ENCODE data around the gene GALNT7.
A peak's percentile ranks its signal among the peaks of the same experiment; 100 is the strongest.

The GALNT7 gene

DNA sequence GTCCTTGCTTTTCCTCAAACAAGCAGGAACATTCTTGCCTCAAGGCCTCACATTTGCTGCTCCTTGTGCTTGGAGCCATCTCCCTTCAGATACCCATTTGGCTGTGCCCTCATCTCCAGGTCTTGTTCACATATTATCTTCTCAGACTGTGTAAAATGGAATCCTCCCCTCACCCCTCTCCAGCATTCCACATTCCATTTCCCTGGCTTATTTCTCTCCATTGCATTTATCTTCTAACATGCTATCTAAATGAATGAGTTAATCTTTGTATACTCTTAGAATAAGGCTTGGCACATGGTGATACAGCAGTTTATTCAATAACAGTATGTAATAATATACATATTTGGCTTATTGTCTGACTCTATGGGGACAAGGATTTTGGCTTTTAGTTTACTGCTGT is 8.8 kb upstream of the GALNT7 start:
- no peak overlapping the region for H3K4me3 ChIP-seq (ENCODE audit: low read depth, low read length)
- TF ChIP-seq, protein P1, sequence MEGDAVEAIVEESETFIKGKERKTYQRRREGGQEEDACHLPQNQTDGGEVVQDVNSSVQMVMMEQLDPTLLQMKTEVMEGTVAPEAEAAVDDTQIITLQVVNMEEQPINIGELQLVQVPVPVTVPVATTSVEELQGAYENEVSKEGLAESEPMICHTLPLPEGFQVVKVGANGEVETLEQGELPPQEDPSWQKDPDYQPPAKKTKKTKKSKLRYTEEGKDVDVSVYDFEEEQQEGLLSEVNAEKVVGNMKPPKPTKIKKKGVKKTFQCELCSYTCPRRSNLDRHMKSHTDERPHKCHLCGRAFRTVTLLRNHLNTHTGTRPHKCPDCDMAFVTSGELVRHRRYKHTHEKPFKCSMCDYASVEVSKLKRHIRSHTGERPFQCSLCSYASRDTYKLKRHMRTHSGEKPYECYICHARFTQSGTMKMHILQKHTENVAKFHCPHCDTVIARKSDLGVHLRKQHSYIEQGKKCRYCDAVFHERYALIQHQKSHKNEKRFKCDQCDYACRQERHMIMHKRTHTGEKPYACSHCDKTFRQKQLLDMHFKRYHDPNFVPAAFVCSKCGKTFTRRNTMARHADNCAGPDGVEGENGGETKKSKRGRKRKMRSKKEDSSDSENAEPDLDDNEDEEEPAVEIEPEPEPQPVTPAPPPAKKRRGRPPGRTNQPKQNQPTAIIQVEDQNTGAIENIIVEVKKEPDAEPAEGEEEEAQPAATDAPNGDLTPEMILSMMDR (IDR thresholded peaks at IDR 0.05; ENCODE audit: low read depth, low read length, missing control alignments): no peak
- H3K27ac ChIP-seq: no peak overlapping the region
- no peaks in the 10 kb centered on the region for H3K36me3 ChIP-seq (replicated peaks)
- H3K27me3 ChIP-seq (replicated peaks): no peaks in the 10 kb centered on the region
- in situ Hi-C loops (cut with HindIII; ENCODE audit: low pct_ligation_motif_present, low sequenced_read_pairs): no loop called here
- no peak for DNase-seq

DNA sequence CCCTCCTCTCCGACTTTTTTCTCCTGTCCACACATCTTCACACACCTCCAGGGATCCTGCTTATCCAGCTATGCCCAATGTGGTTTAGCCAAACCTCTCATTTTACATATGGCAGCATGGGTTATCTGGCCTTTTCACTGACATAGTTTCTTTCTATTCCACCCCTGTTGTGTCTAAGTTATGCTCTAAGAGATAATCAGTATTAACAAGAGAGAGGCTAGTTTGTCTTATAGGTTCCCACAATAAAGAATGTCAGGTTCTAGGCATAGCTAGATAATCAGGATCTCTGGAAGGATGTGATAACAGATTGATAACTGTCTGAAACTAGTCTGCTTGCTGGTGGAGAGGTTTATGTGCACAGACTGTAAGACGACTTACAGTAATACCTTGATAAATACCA is 7.7 kb upstream of the GALNT7 start:
- Histone ChIP-seq H3K4me3 (ENCODE audit: low read depth, low read length) (no peak overlapping the region), H3K36me3 (replicated peaks) (no peaks in the 10 kb centered on the region), H3K27ac (no peak overlapping the region), H3K27me3 (replicated peaks) (no peaks in the 10 kb centered on the region)
- in situ Hi-C loops (cut with HindIII; ENCODE audit: low pct_ligation_motif_present, low sequenced_read_pairs): no loop called here
- DNase-seq: no peak
- TF ChIP-seq, protein P1 (IDR thresholded peaks at IDR 0.05; ENCODE audit: low read depth, low read length, missing control alignments): no peak

DNA sequence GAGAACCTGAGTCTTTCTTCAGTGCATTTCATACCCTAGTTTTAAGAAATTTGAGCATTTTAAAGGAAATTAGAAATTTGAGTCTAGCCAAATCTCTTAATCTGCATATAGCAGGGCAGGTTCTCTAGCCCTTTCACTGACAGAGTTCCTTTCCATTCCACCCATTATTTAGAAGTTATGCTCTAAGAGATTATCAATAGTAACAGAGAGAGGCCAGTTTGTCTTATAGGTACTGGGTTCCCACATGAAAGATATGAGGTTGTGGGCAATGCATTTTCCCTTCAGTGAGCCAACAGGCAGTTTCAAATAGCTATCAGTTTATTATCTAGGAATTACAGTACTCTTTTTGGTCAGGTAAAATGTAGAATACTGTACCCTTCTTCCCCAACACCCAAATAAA is 7.3 kb upstream of the GALNT7 start:
- H3K36me3 ChIP-seq (replicated peaks): no peaks in the 10 kb centered on the region
- TF ChIP-seq, protein P1 (IDR thresholded peaks at IDR 0.05; ENCODE audit: low read depth, low read length, missing control alignments): no peak
- no peak overlapping the region for H3K4me3 ChIP-seq (ENCODE audit: low read depth, low read length)
- DNase-seq: no peak
- no peak overlapping the region for H3K27ac ChIP-seq
- H3K27me3 ChIP-seq (replicated peaks): no peaks in the 10 kb centered on the region
- in situ Hi-C loops (cut with HindIII; ENCODE audit: low pct_ligation_motif_present, low sequenced_read_pairs): no loop called here

DNA sequence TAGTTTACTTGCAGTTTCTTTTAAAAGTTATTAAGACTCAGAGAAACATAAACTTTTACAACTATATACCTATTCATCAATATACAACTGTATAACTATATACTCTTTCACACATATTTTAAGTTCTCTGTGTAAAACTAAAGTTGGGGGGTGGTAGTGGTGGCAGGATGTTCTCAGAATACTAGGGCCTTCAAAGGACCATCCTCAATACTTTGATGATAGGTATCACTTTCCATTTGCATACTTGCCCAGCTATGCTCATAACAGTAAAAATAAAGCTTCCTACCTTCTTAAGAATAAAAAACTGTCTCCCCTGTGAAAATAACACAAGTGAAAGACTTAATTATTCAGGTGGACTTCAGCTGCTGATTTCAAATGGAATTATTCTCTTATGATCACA is 2.9 kb upstream of the GALNT7 start:
- in situ Hi-C loops (cut with HindIII; ENCODE audit: low pct_ligation_motif_present, low sequenced_read_pairs): no loop called here
- Histone ChIP-seq H3K27ac (no peak overlapping the region), H3K36me3 (replicated peaks) (no peaks in the 10 kb centered on the region), H3K27me3 (replicated peaks) (no peaks in the 10 kb centered on the region), H3K4me3 (ENCODE audit: low read depth, low read length) (no peak overlapping the region)
- TF ChIP-seq, protein P1 (IDR thresholded peaks at IDR 0.05; ENCODE audit: low read depth, low read length, missing control alignments): no peak
- DNase-seq: no peak

DNA sequence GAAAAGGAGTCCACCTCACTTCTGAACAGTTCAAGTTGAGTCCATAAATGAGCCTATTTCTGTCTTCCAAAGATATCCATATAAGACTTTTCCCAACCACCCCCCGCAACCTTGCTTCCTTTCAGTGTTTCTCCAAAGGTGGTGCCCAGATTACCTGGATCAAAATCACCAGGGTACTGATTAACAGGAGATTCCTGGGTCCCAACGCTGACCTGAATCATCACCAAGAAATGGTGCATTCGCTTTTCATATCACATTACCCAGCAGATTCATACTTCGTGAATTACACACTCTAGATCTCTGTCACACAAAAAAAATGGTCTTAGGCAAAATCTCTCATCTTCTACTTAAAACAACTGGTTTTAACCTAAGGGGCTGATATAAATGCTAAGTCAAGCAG is 2.1 kb upstream of the GALNT7 start:
- Histone ChIP-seq H3K36me3 (replicated peaks) (no peaks in the 10 kb centered on the region), H3K27me3 (replicated peaks) (no peaks in the 10 kb centered on the region), H3K27ac (no peak overlapping the region), H3K4me3 (ENCODE audit: low read depth, low read length) (no peak overlapping the region)
- TF ChIP-seq, protein P1 (IDR thresholded peaks at IDR 0.05; ENCODE audit: low read depth, low read length, missing control alignments): no peak
- no peak for DNase-seq
- in situ Hi-C loops (cut with HindIII; ENCODE audit: low pct_ligation_motif_present, low sequenced_read_pairs): no loop called here

DNA sequence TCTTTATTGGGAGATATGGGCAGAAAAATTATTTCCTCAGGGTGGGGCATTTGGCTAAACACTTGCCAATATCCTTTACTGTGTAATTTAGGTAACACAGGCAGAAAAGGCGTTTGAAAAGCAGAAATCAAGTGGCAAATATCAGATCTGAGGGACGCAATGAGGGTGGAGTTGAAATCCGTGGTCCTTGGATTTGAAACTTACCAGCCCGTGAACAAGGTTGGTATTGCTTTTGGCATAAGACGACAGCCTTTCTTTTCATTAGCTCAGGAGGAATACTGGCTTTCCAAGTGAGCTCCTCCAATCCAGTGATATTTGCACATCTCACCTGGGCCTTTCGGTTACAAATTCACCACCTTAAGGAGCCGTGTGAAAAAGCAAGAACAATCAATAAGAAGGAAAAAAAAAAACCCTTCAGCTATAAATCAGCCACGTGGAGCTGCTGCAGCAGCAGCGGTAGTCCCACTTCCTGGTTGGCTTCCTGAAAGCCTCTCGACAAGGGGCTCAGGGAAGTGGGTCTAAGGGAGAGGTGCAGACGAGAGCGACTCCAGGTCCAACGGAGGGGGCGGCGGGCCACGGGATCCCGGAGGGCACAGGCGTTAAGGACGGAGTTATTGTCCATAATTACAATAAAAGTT is 734 bp upstream of the GALNT7 start:
- no peaks in the 10 kb centered on the region for H3K36me3 ChIP-seq (replicated peaks)
- H3K27ac ChIP-seq: peak overlapping the region; percentile 40
- no peak for DNase-seq
- no peaks in the 10 kb centered on the region for H3K27me3 ChIP-seq (replicated peaks)
- TF ChIP-seq, protein P1 (IDR thresholded peaks at IDR 0.05; ENCODE audit: low read depth, low read length, missing control alignments): no peak
- H3K4me3 ChIP-seq (ENCODE audit: low read depth, low read length): peak overlapping the region; percentile 84
- in situ Hi-C loops (cut with HindIII; ENCODE audit: low pct_ligation_motif_present, low sequenced_read_pairs): no loop called here

Measured in brain microvascular endothelial cell (primary cell).